ENCODE measurements around the gene FAM216B. TPM values are rescaled to one million over a fixed set of nuclear protein-coding genes. Genes with fewer than 3 reads are reported as not detected.

FAM216B gene
- total RNA-seq, 1 experiment from 2014 or later: not detected

DNA sequence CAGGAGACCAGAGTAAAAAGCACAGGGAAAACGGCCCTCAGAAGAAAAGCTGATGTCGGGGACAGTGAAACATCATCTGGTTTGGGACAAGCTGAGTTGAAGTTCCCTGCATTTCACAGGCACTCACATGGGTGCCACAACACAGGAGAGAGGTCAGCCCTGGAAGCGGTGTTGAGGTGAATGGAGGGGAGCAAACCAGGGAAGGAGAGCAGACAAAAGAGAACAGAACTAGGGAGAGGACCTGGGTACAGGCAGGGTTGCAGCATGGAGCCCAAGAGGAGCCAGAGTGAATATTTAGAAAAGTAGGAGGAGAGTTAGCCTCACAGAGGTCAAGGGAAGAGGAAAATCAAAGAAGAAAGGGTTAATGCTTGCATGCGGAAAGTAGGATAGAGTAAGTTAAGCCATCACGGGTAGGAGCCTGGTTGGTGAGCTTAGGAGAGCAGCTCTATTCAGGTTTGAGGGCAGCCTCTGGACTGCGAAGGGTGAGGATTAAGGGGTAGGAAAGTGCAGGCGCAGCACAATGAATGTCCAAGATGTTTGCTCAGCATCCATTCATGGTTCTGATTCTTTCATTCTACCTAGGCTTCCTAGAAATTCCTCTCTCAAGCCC is 15.5 kb downstream of the FAM216B start:
- DNase-seq: no peak
- Mint-ChIP-seq H3K27ac (ENCODE audit: unreplicated experiment) (no peak overlapping the region), H3K36me3 (ENCODE audit: insufficient read depth, unreplicated experiment) (no peaks in the 10 kb centered on the region), H3K4me1 (ENCODE audit: low read depth, unreplicated experiment) (no peaks in the 10 kb centered on the region), H3K9me3 (ENCODE audit: low read depth, unreplicated experiment) (no peaks in the 10 kb centered on the region), H3K4me3 (ENCODE audit: low read depth, unreplicated experiment) (no peak overlapping the region), H3K27me3 (ENCODE audit: unreplicated experiment) (peaks cover 20% of the 10 kb centered on the region)
- BruUV-seq (replicated peaks): no TSS peak
- CTCF ChIA-PET: no interaction called here
- TF ChIP-seq CTCF (IDR thresholded peaks at IDR 0.05; ENCODE audit: unreplicated experiment): no peak
- intact Hi-C loops (cut with micrococcal nuclease; ENCODE audit: unreplicated experiment): no loop called here

DNA sequence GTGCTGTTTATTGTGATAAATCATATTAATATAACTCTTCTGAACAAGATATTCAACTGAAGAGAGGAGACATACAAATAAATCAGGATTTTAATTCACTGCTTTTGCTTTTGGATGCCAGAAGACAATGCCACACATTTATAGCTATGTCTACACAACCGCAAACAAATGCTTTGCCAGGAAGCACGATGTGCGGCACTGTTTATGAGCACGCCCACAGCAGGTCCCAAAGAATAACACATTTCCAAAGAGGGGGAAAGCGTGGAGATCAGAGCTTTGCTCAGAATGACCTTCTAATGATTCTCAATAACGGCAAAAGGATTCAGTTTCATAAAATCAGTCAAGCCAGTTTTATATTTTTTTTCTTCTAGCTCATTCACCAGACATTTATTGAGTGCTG is 16.7 kb downstream of the FAM216B start:
- H3K36me3 Mint-ChIP-seq (ENCODE audit: insufficient read depth, unreplicated experiment): no peaks in the 10 kb centered on the region
- H3K4me1 Mint-ChIP-seq (ENCODE audit: low read depth, unreplicated experiment): no peaks in the 10 kb centered on the region
- TF ChIP-seq CTCF (IDR thresholded peaks at IDR 0.05; ENCODE audit: unreplicated experiment): no peak
- CTCF ChIA-PET: interaction anchor here (0.6 kb wide), 1 partner anchor 128 kb away, joined by 3 read pairs; no protein-coding TSS in a partner anchor
- H3K27ac Mint-ChIP-seq (ENCODE audit: unreplicated experiment): no peak overlapping the region
- peaks cover 20% of the 10 kb centered on the region for H3K27me3 Mint-ChIP-seq (ENCODE audit: unreplicated experiment)
- intact Hi-C loops (cut with micrococcal nuclease; ENCODE audit: unreplicated experiment): no loop called here
- H3K9me3 Mint-ChIP-seq (ENCODE audit: low read depth, unreplicated experiment): no peaks in the 10 kb centered on the region
- H3K4me3 Mint-ChIP-seq (ENCODE audit: low read depth, unreplicated experiment): no peak overlapping the region
- no peak for DNase-seq
- BruUV-seq (replicated peaks): no TSS peak

- CTCF ChIA-PET: interaction anchor here (0.6 to 0.7 kb wide), 2 partner anchors 136 to 770 kb away, joined by 3 read pairs; no protein-coding TSS in a partner anchor
Observed at GRCh38 chr13:42800109-42800643, 18.8 kb downstream of the FAM216B start.

DNA sequence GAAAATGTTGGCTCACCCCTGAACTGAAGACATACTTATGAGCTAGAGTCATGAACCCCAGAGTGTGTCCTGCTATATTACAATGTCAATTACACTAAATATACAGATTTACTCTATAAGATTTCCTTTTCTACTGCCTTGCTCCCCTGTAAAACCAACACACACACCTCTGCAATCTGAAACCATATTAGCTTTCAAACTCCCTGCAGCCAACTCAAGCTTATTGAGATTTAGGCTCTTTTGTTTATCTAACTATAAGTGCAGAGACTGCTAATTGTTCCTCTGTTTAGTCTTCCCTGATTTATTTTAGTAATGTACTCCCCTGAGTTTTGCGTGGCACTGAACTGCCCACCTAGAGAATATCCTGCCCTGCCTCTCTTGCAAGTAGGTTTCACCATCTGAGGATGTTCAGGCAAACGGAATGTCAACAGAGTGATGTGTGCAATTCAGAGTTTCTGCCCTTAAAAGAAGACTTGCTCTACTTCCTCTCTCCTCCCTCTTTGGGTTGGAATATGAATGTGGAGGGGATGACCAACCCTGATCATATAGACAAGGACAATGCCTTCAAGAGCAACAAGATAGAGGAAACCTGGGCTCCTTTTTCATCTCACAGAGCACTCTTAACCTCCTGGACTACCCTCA is 22.3 kb downstream of the FAM216B start:
- CTCF ChIA-PET: no interaction called here
- Mint-ChIP-seq H3K9me3 (ENCODE audit: low read depth, unreplicated experiment) (no peaks in the 10 kb centered on the region), H3K27me3 (ENCODE audit: unreplicated experiment) (no peaks in the 10 kb centered on the region), H3K36me3 (ENCODE audit: insufficient read depth, unreplicated experiment) (no peaks in the 10 kb centered on the region), H3K4me3 (ENCODE audit: low read depth, unreplicated experiment) (no peak overlapping the region), H3K27ac (ENCODE audit: unreplicated experiment) (no peak overlapping the region), H3K4me1 (ENCODE audit: low read depth, unreplicated experiment) (no peaks in the 10 kb centered on the region)
- DNase-seq: no peak
- intact Hi-C loops (cut with micrococcal nuclease; ENCODE audit: unreplicated experiment): no loop called here
- BruUV-seq (replicated peaks): no TSS peak
- TF ChIP-seq CTCF (IDR thresholded peaks at IDR 0.05; ENCODE audit: unreplicated experiment): no peak

More at GRCh38 chr13:42800109-42800643, 18.8 kb downstream of the FAM216B start:
- no peaks in the 10 kb centered on the region for H3K4me1 Mint-ChIP-seq (ENCODE audit: low read depth, unreplicated experiment)
- no peak for TF ChIP-seq CTCF (IDR thresholded peaks at IDR 0.05; ENCODE audit: unreplicated experiment)
- no peak overlapping the region for H3K4me3 Mint-ChIP-seq (ENCODE audit: low read depth, unreplicated experiment)
- no TSS peak for BruUV-seq (replicated peaks)
- DNase-seq: no peak
- peaks cover 20% of the 10 kb centered on the region for H3K27me3 Mint-ChIP-seq (ENCODE audit: unreplicated experiment)
- H3K9me3 Mint-ChIP-seq (ENCODE audit: low read depth, unreplicated experiment): no peaks in the 10 kb centered on the region
- intact Hi-C loops (cut with micrococcal nuclease; ENCODE audit: unreplicated experiment): no loop called here
- no peak overlapping the region for H3K27ac Mint-ChIP-seq (ENCODE audit: unreplicated experiment)
- no peaks in the 10 kb centered on the region for H3K36me3 Mint-ChIP-seq (ENCODE audit: insufficient read depth, unreplicated experiment)

Measured in Calu3 (cell line).